GM18951 (cell line): ENCODE data around the gene CCDC175.

Experiments used
- POLR2A ChIP-seq: IDR thresholded peaks from 4 replicates; pipeline ENCODE4 v1.6.1; 2011; ENCODE audit warnings: mild to moderate bottlenecking; ENCODE audit not compliant: insufficient read length, insufficient read depth; ENCODE audit errors: extremely low read depth
- in situ Hi-C: fragments of 300-500 bp; cut with MboI; formaldehyde crosslinking; loops from one replicate; pipeline ENCODE4 v1.12.0; 2022; ENCODE audit warnings: low sequenced_read_pairs, mixed read lengths, inconsistent platforms; ENCODE audit not compliant: unreplicated experiment

CCDC175 gene

DNA sequence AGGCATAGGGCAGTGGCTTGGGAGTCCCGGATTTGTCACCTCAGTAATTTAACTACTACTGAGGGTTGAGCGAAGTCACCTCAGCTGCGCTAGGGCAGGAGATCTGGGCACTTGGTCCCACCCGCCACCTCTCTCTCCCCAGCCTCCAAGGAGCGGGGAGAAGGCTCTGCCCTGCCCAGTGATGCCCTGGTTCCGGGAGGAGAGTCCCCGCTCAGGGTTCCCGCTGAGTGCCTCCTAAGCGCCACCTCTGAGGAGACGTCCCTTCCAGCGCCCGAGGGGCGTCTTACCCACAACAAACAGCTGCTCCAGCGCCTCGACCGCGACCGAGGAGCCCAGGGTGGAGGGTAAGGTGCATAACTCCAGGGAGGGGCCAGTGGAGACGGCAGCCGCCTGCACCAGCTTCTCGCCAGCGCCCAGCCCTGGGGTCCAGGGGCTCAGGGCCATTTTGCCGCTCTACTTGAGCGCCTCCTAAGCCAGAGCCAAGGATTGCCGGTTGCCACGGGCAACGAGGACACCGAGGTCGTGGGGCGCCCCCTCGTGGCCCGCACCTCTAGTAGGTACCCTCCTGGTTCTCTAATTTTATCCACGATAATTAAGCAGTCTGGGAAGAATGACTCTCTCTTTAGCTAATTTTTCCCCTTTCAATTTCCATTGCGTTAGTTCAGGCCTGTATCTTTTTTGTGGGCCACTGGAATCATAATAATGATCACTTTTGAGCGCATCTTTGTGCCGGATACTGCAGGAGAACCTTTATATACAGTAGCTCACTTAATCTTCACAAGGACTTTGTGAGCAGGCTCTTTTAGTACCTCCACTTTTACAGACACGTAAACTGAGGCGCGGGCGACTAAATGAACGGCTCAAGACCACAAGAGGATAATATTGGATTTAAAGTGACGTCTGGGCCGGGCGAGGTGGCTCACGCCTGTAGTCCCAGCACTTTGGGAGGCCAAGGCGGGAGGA is at the start of gene CCDC175:
Gene CCDC175 (minus strand): TSS at position 481 of the 963 bp plus-strand sequence. CDS start 37 bp downstream, at position 444.
- no peak for TF ChIP-seq POLR2A
- in situ Hi-C loops, result no loop called here

DNA sequence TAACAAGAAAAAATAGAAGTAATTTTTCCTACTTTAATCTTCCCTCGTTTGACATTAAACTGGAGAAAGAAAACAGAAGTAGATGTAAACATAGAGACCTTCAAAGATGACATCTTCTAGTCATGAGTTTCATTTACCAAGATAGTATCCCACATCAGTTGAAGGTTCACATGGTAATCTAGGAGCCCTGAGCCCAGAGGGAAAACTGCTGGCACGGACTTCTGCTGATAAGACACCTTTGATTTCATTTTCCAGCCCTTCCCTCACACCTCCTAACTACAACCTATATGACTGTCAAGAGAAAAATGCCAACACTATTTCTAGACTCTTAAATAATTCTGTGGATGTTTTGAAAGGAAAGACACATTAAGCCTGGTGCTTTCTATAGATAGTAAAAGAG is 46.0 kb upstream of the CCDC175 start:
- in situ Hi-C loops, result no loop called here

DNA sequence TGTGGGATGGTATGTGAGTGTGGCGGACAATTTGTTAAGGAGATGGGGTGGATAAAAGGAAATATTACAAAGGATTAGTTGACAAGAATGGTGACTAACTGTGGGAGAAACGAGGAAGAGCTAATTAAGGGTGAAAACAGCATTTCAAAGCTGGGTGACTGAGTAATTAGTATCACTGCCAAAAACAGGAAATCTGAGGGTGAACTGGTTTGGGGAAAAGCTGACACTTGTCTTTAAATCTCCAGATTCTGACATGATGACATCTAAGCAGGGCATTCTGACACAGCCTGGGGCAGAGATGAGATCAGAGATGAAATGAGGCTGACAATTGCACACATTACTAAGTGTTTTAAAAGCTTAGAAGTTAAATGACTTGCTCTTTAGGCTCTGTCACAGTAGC is 42.4 kb upstream of the CCDC175 start:
- no peak for TF ChIP-seq POLR2A
- in situ Hi-C loops, result no loop called here

More for the DNA sequence above, 46.0 kb upstream of the CCDC175 start:
- TF ChIP-seq POLR2A, result no peak

DNA sequence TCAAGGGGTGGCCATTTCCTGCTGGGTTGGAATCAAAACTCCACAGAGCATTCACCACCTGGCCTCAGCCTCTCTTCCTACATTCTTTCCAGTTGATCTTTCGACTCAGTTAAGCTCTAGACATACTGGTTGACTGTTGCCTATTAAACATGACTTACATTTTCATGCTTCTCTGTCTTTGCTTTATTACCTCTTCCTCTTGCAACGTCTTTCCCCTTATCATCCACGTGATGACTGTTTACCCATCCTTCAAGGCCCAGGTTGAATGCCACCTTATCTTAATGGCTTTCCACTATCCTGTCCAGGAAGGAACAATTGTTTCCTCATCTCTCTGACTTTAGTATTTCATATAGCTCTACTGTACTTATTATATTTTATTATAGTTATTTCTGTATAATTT is 24.4 kb upstream of the CCDC175 start:
- in situ Hi-C loops, result no loop called here
- no peak for TF ChIP-seq POLR2A

DNA sequence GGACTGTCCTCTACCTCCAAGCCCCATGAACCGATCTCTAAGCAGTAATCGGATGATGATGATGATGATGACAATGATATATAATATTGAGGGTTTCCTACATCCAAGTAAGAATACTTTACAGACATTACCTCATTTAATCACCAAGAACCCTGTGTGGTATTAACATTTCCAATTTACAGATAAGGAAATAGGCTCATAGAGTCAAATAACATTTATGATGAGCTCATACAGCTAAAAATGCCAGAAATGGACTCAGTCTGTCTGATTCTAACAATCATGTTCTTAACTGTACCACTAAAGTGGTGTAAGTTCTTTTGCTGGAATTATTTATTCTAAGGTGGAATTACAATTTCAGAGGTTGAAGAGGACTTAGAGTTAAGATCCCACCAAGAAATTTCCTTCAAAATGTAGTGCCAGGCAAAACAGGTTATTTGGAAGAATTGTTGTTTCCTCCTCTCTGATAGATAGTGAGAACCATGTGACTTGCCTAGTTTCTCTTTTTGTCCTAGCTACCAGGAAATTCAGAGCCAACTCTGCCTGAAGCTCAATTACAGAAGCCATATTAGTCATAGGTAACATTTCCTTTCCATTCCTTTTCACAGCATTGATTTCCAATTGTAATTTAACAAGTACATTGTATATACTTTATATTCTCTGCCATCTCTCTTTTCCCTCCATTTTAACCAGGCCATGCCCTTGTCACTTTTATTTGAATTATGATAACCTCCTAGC is 23.8 kb upstream of the CCDC175 start:
- in situ Hi-C loops, result no loop called here
- no peak for TF ChIP-seq POLR2A

DNA sequence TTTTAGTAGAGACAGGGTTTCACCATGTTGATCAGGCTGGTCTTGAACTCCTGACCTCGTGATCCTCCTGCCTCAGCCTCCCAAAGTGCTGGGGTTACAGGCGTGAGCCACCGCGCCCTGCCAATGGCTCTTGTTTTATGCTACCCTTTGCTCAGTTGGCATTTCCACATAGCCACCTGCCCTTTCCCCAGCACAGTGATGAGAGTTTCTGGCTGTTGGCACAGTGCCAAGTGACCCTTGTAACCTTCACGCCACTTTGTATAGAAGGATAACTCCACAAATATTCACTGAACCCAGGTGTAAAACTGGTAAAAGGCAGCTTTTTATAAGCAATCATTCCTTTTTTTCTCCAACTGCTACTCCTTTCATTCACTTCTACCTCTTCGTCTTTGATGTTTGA is 18.5 kb upstream of the CCDC175 start:
- no peak for TF ChIP-seq POLR2A

DNA sequence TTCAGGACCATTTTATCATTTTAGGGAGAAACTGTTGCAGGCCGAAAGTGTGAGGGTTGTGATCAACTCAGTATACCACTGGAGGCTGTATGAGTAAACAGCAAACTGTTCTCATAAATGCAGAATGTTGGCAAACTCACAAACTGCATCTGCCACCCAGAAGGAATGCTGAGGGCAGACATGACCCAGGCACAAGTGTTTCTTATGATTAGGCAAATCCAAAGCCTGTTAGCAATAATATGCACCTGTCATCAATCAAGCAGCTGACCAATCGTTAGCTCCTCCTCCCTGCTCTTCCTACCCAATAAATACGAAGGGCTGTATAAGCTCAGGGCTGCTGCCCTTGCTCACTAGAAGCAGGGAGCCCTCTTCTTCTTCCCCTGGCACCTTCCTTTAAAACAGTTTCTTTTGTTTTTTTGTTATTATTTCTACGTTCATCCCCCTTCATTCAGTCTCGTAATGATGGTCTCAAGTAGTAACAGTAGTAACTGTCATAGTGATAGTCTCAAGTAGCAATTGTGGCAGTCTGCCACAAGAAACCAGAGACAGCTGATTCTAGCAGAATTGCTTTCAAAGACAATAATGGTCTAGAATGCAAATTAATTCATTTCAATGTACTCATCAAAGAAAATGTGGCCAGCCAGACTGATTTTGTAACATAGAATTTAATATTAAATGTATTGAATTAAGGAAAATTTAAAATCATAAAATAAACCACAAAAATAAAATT is 15.2 kb upstream of the CCDC175 start:
- no peak for TF ChIP-seq POLR2A
- in situ Hi-C loops, result no loop called here

More for the DNA sequence above, 18.5 kb upstream of the CCDC175 start:
- in situ Hi-C loops, result no loop called here

DNA sequence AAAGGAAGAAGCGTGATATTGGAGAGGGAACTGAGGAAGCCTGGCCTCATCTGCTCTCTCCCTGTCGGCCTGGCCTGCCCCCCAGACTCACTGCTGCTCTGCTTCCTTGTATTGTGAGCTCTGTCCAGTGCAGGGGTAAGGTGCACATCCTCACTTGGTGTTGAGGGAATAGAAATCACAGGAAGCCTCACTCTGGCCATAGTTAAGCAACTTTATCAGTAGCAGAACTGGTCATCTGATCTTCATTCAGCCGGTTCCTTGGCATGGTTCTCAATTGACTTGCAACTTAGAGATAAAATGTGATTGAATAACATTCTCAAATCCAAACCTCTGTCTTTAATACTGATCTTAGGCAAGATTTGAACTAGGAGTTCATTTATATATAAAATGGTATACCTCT is 11.5 kb upstream of the CCDC175 start:
- in situ Hi-C loops, result no loop called here
- no peak for TF ChIP-seq POLR2A

DNA sequence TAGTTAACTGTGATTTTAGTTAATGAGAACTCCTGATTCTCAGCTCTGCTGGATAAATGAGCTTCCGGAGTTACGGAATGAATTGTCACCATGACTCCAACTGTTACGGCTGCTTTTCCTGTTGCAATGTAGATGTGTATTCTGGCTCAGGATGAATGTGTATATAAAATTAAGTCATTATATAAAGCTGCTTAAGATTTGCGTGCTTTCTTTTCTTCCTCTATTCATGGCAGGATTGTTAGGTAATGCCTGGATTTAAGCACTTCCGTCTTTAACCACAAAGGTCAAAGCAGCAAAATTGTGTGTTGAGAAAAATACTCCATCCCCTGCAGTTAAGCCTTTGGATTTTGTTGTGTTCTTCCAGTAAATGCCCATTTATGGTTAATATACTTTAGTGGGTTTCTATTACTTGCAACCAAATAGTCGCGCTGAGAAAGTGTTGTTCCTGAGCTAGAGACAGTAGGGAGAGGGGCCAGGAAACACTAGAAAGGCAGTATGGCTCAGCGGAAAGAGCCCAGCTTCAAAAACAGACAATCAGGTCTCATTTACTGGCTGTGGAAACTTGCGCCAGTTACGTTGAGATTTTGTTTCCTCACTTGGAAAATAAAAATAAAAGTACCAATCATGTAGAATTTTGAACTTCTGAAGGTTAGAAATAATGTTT is 9.4 kb upstream of the CCDC175 start:
- in situ Hi-C loops, result no loop called here
- TF ChIP-seq POLR2A, result no peak

DNA sequence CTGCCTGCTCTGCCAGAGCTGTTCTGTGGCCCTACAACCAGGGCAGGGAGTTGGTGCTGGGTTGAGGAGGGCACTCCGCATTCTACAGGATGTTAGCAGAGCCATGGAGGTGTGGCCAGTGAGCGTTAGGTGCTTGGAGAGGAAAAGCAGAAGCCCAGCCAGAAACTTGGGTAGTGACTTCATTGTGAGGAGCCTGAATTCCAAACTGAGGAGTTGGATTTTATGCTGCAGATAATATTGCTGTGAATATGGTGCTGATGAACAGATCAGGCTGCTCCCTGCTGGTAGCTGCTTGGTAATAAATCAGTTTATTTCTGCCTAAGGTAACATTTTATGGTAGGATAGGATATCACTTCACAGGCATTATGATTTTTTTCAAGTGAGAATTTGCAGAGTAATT is 7.1 kb upstream of the CCDC175 start:
- in situ Hi-C loops, result no loop called here
- no peak for TF ChIP-seq POLR2A

DNA sequence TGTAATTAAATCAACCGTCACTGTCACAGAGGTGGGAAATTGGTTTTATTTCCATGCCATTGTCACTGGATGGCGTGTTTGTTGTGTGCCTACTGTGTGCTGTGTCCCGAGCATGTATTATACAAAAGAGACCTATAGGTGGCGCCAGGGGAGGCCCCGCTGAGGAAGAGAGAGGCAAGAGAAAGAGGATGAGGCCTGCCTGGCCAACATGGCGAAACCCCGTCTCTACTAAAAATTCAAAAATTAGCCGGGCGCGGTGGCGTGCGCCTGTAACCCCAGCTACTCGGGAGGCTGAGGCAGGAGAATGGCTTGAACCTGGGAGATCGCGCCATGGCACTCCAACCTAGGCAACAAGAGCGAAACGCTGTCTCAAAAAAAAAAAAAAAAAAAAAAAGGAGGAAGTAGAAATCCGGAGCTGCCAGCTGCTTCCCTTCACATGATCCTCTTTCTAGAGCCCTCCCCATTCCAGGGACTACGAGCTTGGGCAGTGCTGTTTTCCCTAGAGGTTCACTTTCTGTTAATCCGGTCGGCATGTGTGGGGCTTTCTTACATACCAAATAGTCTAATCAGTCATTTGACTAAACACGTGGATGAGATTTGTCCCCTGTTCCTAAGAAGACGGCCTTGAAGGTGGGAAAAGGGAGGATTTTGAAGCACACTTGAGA is 6.4 kb upstream of the CCDC175 start:
- in situ Hi-C loops, result no loop called here
- TF ChIP-seq POLR2A, result no peak

DNA sequence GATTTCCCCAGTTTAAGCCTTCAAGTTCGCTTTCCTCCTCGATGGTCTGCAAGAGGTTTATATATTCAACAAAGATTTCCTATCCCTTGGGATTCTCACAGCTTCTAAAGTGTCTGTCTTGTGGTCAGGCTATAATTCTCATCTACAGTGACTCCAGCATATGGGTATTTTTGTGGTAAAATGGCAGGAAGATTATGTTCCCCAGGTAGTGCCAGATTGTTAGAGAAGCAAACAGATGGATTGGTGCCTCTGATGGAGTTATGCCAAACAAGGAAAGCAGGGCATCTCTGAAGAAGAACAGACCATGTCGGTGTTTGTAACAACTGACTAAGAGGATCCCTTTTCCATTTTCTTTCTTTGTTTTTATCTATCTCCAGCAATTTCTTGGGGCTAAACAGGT is 5.5 kb upstream of the CCDC175 start:
- no peak for TF ChIP-seq POLR2A
- in situ Hi-C loops, result no loop called here
